Cortex of kidney (tissue), 1 donor: ENCODE data around the gene ADGRL3.
"Not testable (repeated sequence)": the region's sequence is repeated elsewhere in the genome, so short reads cannot be mapped to it uniquely, and the experiment has no call there.

Source experiments
- DNase-seq: peaks from one replicate; lab custom pipeline; 2025; lab: John Stamatoyannopoulos, UW

ADGRL3 gene

DNA sequence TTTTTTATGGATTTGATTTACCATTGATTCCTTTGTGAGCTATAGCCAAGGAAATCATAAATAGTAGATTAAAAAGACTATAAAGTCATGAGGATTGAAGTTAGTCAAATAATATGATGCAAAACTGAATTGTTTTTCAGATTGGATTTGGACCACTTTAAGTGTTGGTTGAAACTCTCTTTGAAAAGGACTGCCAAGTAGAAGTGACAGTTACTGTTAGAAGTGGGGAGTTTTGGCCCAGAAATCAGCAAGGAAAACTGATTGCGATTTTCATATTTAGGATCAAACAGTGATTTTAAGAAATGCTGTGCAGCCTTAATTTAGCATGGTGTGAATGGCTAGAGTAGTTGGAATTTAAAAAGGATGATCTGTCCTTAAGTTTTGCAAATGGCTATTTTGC lies 4.9 kb downstream of the ADGRL3 start:
- DNase-seq = no peak

DNA sequence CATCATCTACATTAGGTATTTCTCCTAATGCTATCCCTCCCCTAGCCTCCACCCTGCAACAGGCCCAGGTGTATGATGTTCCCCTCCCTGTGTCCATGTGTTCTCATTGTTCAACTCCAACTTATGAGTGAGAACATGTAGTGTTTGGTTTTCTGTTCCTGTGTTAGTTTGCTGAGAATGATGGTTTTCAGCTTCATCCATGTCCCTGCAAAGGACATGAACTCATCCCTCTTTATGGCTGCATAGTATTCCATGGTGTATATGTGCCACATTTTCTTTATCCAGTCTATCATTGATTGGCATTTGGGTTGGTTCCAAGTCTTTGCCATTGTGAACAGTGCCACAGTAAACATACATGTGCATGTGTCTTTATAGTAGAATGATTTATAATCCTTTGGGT lies 7.0 kb downstream of the ADGRL3 start:
- DNase-seq = not testable (repeated sequence)

DNA sequence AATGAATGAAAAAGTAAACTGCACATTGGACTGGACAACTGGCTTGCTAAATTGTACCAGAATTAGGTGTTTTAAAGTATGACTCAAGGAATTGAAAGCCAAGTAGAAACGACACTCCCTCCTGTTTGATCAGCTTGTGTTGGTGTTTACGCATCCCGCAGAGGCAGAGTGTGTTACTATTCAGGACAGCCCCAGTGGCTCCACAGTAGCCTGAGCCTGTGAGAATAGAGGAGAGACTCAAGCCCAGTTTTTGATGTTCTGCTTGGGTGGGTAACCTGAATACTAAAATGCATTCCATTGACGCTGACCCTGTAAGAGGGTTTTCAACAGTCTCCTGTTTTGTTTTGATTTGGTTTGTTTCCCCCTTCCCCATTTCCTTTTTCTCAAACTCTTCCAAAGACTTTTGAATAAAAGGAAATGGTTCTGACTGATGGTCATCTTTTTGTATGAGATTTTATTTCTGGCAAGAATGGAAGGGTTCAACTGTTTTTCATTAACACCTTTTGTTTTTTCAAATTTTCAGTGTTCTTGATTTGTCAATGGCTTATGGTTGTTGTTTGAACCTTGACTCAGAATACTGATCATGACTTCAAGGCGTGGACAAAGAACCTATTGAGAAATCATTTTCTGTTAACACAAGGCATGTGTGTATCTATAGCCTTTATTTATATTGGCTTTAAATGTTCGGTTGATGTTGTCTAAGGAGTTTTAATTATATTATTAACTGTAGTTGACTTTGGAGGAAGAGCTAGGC lies 10.2 kb downstream of the ADGRL3 start:
- DNase-seq = no peak

DNA sequence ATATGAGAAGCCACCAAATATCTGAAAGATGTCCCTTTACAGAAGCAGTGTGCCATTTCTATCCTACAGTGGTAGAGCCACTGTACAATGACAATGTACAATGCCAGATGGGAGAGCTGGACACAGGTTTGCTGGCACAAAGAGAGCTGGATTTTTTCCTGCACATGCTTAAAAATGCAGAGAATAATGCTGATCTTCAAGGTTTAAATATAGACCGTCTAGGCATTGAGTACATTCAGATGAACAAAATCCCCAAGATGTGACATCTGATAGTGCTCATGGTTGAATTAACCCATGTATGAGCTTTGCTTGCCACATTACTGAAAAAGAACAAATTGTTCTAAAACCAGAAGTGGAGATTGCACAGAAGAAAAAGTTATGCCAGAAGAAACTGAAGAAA lies 11.7 kb downstream of the ADGRL3 start:
- no peak for DNase-seq

DNA sequence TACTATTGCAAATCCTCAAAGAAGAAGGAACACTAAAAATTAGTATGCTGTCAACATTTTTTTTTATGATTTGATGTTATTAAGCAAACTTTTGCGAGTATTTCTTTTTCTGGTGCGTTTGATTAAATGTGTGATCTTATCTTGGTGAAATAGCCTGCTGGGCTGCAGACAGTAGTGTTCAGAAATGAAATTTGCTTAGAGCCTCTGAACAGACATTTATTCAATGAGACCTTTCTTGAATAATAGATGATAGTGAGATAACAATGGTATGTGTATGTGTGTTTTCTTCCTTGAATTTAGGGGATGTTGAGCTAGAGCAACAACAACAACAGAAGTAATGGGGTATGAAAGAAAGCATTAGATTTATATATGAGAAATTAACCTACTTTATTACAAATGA lies 12.7 kb downstream of the ADGRL3 start:
- no peak for DNase-seq

DNA sequence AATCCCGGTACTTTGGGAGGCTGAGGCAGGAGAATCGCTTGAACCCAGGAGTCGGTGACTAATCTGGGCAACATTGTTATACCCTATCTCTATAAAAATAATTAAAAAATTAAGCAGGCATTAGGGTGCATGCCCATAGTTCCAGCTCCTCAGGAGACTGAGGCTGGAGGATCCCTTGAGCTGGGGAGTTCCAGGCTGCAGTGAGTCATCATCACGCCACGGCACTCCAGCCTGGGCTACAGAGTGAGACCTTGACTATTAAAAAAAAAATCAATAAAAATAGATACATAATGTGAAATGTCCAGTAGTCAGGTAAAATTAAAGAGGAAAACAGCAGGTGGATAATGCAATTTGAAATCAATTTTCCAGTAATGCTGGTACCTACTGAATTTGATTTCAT lies 14.6 kb downstream of the ADGRL3 start:
- DNase-seq = no peak

DNA sequence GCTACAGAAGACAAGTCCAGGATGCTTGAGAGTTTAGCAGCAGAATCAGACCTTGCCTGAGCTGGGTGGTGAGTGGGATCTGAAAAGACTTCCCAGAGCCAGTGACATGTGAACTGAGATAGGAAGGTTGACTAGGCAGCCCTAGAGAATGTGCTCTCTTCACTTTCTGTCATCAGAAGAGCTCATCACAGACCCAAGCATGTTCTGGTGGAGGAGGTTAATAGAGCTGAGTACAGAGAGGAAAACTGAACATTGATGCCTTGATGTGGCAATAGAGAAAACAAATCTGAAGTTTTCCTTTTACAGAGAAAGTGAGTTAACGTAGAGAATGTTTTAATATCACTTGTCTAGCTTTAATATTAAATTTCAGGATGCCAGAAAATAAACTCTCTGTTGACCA lies 17.1 kb downstream of the ADGRL3 start:
- DNase-seq = no peak

DNA sequence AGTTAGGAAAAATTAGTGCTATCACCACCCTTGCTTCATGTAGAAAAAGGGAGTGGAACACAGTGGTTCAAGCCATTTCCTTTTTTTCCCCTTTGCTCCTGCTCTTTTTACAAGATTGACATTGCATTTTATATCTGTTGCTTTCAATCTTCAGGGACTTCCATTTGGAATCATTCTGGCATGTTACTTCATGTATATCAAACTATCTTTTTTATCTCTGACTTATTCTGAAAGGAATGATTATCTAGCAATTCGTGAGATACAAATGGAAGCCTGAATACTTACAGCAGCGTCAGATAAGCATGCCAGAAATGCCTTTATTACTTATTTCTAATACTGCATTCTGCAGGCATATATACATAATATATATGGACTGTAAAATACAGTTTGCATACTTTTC lies 20.4 kb downstream of the ADGRL3 start:
- DNase-seq = no peak

DNA sequence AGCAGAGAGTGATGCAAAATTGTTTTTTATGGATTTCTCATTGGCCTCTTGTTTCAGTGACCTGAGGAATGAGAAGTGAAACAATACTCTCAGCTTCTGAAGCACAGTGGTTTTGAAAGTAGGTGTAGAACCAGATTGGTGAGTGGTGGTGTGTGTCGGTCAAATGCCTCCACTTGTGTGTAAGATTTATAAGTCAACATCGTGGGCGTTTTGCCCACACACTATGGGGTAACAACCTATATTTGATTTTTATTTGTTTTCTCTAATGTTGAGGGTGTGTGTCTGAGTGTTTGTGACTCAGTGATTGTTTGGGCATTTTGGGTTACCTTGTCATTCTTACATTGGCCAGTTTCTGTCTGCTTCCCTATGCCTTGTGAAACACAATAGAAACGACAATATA lies 23.3 kb downstream of the ADGRL3 start:
- no peak for DNase-seq

DNA sequence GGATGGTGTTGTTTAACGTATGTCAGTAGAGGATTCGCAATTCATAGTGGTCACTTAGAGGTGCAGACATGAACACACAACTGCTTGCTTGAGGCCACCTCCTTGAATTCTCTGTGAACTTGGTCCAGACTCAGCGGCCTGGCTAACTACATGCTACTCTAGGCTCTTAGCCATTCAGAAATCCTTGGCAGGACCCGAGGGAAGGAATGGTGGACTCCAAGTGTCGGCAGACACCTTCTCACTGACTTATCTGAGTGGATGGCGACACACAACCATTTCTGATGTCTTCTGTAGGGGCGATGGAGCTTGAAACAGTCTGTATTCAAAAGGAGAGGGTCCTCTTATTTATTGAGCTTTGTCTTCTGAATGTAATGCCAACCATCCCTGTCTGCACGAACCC lies 24.4 kb downstream of the ADGRL3 start:
- DNase-seq = no peak

DNA sequence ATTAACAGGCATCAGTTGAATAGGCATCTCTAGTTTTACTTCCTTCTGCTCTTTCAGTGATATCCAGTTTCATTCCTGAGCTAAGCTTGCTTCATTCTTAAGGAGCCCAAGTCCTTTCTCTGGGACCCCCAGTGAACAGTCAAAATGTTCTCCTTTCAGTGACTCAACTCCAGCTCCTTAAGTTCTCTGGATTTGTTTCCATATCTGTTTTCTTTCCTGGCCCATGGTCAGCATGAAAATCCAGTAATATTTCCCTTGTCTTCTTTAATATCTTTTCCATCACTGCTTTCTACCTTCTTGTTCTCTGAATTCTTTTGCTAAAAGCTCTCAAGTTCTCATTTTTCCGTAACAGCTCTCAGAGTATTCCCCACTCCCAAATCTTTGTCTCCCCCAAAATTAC lies 25.5 kb downstream of the ADGRL3 start:
- DNase-seq = no peak

DNA sequence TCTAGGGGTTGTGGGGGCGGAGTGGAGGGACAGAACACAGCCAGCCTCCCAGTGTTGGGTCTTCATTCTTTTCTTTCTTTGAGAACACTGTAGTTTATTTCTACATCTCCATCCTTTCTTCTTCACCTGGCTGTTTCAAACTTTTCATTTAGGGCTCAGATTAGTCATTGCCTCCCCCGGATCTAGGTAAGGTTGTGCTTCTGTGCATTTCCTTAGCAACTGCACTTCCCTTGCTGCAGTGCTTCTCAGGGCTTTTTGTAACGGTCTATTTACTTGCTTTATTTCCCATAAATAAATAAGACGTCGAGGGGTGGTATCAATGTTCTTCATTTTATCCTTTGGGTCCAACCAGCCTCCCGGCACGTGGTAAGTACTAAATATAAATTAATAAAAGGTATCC lies 31.3 kb downstream of the ADGRL3 start:
- no peak for DNase-seq

DNA sequence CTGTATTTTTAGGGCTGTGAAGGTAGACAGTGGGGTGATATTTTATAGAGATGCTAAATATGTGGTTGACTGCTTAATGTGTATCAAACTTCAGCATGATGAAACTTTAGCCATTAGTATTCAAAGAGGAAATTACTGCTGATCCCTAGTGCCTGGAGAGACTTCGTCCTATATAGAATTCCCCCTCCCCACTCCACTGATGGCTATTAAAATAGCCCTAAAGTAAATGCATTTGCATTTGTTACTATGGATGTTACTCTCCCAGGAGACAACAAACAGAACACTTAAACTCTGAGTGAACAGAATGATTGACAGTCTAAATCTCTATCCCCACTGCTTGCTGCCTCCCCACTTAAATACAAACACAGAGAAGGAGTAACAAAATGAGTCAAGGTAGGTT lies 39.1 kb downstream of the ADGRL3 start:
- DNase-seq = no peak

DNA sequence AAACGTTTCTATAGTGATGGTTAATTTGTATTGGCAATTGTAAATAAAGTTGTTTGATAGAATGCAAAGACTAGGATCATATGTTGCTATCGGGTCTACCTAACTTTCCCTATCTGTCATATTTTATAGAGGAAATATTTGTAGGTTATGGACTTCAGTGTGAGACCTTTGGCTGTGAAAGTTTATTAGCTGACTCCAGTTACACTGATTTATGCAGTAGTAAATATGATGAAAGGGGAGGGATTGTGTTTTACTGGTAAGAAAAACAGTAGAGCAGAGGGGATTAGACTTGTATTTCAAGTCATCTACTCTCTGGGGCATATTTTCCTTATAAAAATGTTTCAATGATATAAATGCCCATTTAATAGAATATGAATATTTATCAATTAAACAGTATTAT lies 43.8 kb downstream of the ADGRL3 start:
- DNase-seq = no peak

DNA sequence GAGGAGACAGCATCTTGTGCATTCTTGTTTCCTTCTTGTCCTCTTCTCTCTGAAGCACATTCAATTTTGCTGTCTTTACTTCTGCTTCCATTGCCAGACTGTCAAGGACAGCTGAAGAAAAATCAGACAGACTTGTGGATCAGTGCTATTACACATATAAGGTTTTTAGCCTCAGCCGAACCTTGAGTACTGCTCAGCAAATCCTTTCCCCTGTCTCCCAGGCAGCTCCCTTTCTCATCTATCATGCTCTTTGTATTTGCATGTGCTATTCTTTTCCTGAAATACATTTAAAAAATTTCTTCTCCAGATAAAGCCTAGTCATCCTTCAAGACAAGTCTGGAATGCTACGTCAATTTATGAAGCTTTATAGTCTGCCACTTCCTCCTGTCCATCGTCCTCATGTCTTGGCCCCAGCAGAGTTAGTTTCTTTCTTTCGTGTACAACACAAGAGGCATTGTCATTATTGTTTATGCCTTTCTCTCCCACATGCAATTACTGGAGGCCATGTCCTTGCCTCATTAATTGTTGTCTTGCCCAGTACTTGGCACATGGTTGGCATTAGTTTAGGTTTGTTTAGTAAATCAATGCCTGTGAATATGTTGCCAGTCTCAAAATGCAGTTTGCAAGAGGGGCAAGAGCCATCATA lies 45.1 kb downstream of the ADGRL3 start:
- DNase-seq = no peak

DNA sequence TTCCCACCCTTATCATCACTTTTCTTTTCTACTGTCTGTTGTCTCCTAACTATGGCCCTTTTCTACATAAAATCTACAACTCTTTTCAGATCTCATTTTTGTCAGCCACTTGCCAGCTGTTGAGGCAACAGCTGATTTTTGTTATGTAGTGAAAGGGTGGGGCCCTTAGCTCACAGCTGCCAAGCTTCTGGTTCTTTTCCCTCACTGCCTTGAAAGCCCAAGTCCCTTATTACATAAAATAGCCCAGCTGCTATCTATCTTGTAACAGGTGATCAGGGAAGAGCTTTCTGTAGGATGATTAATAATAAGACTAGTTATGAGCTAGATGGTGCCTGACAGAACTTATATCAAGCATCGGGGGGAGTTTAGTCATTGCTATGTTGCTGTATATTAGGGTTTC lies 45.9 kb downstream of the ADGRL3 start:
- no peak for DNase-seq

DNA sequence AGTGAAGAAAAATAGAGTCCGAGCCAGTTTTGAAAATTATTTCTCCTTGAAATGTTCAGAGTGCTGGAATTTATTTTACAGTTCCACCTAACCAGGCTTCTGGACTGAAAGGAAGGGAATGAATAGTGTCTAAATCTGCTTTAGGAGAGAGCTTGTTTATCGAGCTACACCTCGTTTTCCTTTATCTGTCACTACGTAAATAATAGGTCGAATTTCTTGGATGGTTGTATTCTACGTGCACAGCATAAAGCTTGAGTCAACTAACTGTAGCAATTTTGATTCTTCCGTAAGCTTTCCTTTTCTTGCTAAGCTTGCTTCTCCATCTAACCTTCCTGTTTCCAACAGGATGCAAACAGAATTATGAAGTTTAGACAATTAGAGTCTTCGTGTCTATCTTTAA lies 48.6 kb downstream of the ADGRL3 start:
- no peak for DNase-seq

DNA sequence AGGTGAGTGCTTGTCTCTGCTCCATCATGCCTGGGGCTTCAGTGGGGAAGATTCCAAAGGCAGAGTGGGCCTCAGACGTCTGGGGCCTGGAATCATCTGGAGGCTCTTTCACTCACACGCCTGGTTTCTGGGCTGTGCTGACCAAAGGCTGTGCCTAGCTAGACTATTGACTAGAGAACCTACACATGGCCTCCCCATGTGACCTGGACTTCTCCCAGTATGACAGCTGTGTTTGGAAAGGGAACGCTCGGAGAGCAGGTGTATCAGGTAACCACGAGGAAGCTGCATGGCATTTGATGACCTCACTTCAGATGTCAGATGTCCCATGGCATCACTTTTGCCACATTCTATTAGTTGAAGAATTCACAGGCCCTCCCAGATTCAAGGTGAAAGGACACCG lies 51.0 kb downstream of the ADGRL3 start:
- DNase-seq = no peak

DNA sequence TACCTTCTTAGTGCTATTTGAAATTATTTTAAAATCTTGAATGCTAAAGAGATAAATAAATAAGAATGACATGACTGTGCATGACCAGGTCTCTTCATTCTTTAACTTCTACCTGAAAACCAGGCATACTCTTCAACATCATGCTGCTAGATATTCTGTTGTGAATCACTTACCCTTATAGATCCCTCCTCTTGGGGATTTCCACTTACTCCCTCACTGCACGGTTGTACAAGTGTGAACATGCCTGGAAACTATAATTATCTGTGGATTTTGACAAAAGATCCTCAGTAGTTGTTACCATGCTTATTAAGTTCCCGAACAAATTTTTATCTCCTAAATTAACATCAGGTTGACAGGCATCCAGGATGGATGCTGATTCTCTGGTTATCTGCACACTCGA lies 54.3 kb downstream of the ADGRL3 start:
- DNase-seq = no peak

DNA sequence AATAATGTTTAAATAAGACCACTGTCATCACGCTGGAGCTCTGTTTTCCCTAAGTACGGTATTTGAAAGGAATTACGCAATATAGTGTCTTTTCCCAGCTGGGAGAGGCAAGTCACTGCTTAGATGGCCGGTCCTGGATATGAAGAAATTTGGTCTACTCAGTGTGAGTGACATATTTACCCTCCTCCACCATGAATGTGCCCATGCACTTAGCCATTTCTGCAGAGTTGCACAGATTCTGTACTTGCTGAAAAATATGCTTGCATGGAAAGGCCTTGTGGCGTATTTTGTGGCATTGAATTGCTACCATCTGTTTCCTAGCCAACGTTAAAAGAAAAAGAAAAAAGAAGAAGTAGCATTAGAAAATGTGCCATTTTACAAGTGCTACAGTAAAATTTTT lies 73.1 kb downstream of the ADGRL3 start:
- no peak for DNase-seq

DNA sequence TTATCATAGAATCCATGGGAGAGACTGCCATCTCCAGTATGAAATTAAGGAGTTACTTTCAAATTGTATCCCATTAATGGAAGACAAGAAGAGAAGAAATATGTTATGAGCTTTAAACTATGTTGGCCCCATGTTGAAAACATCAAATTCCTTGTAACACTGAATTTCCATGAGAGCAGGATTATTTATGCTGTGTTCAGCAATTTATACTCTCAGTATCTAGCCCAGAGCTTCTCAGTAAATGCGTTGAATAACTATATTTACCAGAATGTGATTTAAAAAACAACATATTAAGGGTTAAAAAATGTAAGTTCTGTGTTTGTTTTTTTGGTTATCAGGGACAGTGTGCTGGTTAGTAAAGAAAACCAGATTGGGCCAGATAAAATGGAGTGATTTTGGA lies 74.2 kb downstream of the ADGRL3 start:
- no peak for DNase-seq

DNA sequence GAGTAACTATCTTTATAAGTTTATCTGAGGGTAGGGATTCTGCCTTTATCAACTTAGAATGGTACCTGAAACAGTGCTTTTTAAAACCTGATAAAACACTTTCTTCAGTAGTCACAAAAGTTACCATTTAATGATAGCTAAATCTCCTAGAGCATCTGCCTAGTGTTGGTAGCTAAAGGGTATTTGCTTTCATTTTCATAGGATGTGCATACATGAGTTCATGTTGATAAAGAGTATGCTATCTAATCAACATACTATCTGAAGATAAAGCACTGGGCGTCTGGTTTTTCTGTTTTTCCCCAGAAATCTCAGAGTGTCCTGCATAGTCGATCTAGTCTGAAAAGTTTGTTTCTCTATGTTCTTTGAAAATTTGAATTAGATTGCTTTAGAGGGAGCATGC lies 75.1 kb downstream of the ADGRL3 start:
- no peak for DNase-seq

DNA sequence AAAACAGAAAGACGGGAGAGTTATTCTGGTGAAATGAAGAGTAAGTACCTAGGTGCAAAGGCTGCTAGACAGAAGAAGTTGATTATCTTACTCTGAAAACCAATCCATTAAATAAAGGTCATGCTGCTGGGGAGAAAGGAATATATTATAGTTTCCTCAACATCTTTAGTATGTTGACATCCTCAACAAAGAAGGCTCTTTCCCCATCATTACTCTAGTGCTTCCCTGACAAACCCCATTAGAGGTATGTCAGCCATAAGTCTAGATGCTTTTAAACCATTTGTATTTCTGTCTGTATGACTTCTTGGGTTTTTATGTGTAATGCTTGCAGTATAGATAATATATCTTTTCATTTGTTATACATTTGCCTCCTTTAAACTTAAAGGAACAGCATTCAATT lies 75.9 kb downstream of the ADGRL3 start:
- no peak for DNase-seq
